Measurements from ENCODE around the gene SCYL2. TPM values are rescaled to one million over a fixed set of nuclear protein-coding genes. Genes with fewer than 3 reads are reported as not detected.
"Not testable (repeated sequence)": the region's sequence is repeated elsewhere in the genome, so short reads cannot be mapped to it uniquely, and the experiment has no call there.

Gene SCYL2
- total RNA-seq = 10 to 100 TPM; 29.9 to 54.6 (median 44.7) TPM
- 10 to 100 TPM; 12.1 to 45.0 (median 14.6) TPM for polyA plus RNA-seq
- long read RNA-seq, donor 1, full-length matches to known transcripts = 3 of 10 reads
- long read RNA-seq, donor 1, partial matches to known transcripts = 7 of 10 reads
- long read RNA-seq, donor 1, other reads (novel, unspliced or antisense) = 0 of 10 reads
- long read RNA-seq, donor 2, full-length matches to known transcripts = 1 of 1 reads
- long read RNA-seq, donor 2, partial matches to known transcripts = 0 of 1 reads
- long read RNA-seq, donor 2, other reads (novel, unspliced or antisense) = 0 of 1 reads
- long read RNA-seq, donor 3, full-length matches to known transcripts = 2 of 2 reads
- long read RNA-seq, donor 3, partial matches to known transcripts = 0 of 2 reads
- long read RNA-seq, donor 3, other reads (novel, unspliced or antisense) = 0 of 2 reads
- long read RNA-seq, donor 4, partial matches to known transcripts = 2 of 3 reads
- long read RNA-seq, donor 4, other reads (novel, unspliced or antisense) = 0 of 3 reads
- long read RNA-seq, donor 5, full-length matches to known transcripts = 12 of 38 reads
- long read RNA-seq, donor 5, partial matches to known transcripts = 17 of 38 reads
- long read RNA-seq, donor 5, other reads (novel, unspliced or antisense) = 9 of 38 reads
- long read RNA-seq, donor 6, partial matches to known transcripts = 1 of 3 reads
- long read RNA-seq, donor 6, other reads (novel, unspliced or antisense) = 2 of 3 reads
- long read RNA-seq, donor 7 = 0 reads
- long read RNA-seq, donor 8, full-length matches to known transcripts = 4 of 10 reads
- long read RNA-seq, donor 8, partial matches to known transcripts = 6 of 10 reads
- long read RNA-seq, donor 8, other reads (novel, unspliced or antisense) = 0 of 10 reads
- long read RNA-seq, donor 9, partial matches to known transcripts = 5 of 5 reads
- long read RNA-seq, donor 9, other reads (novel, unspliced or antisense) = 0 of 5 reads
- long read RNA-seq, donor 10, partial matches to known transcripts = 5 of 6 reads
- long read RNA-seq, donor 10, other reads (novel, unspliced or antisense) = 0 of 6 reads

- WGBS, 4 donors = 0 to 2% (median 1%) methylated on average over 22 to 62 of the region's 62 CpGs
- Histone ChIP-seq H3K27me3 (no peaks in the 10 kb centered on the region), H3K9me3 (replicated peaks in 1 of 3) (no peaks in the 10 kb centered on the region), H3K4me1 (replicated peaks in 1 of 2) (peaks cover 19 to 40% of the 10 kb centered on the region in 2 donors), H3K36me3 (replicated peaks in 1 of 2) (no peaks in the 10 kb centered on the region), H3K27ac (peak within 1 kb of the TSS; percentile 96 to 98 (median 97)), H3K4me3 (peak within 1 kb of the TSS; percentile 38 to 78 (median 62))
- DNase-seq = peak; percentile 97 to 99 (median 97)
- TF ChIP-seq, protein P1, sequence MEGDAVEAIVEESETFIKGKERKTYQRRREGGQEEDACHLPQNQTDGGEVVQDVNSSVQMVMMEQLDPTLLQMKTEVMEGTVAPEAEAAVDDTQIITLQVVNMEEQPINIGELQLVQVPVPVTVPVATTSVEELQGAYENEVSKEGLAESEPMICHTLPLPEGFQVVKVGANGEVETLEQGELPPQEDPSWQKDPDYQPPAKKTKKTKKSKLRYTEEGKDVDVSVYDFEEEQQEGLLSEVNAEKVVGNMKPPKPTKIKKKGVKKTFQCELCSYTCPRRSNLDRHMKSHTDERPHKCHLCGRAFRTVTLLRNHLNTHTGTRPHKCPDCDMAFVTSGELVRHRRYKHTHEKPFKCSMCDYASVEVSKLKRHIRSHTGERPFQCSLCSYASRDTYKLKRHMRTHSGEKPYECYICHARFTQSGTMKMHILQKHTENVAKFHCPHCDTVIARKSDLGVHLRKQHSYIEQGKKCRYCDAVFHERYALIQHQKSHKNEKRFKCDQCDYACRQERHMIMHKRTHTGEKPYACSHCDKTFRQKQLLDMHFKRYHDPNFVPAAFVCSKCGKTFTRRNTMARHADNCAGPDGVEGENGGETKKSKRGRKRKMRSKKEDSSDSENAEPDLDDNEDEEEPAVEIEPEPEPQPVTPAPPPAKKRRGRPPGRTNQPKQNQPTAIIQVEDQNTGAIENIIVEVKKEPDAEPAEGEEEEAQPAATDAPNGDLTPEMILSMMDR (IDR thresholded peaks at IDR 0.05) = no peak
- TF ChIP-seq POLR2A (IDR thresholded peaks at IDR 0.05) = peak; percentile 48 to 86
- intact Hi-C loops (cut with DNase I) = no loop called here
Measured at GRCh38 chr12:100266835-100267602, at the start of gene SCYL2, which contains the start of gene DEPDC4. Gene SCYL2, plus strand, starts transcription at chr12:100267177. Its CDS starts 15,794 bp downstream, at chr12:100282971. Gene DEPDC4, minus strand, starts transcription at chr12:100267079. Its CDS starts 3 bp downstream, at chr12:100267076.

DNA sequence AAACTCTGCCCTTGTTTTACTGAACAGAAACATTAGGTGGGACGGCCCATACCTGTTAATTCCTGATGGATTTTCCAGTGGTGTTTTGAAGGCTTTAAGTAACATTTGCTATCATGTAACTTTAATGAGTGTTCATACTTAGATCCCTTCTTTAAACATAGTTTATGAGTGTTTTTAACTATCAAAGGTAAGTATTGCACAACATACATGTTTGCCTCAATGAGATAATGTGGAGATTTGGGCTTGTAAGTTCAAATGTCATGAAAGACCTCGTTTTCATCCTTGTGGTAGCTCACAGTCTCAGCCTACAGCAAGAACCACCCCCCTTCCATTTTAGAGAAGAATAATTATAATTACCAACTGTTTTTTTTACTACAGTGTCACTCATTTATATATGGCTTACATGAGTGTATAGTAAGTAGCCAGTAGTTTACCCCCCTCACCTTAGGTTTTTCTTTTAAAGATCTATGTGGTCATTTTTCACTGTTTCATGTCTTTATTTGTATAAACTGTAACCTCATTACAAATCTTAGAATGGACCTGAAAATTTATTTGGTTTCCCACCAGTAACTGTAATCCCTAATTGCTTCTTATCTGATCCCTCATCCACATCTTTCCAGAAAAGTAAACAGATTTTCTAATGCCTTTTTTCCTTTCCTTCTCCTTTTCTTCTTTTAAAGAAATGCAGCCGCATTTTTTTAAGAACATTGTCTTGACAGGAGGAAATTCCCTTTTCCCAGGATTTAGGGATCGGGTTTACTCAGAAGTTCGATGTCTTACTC lies 47.5 kb upstream of the SCYL2 start:
- Histone ChIP-seq H3K27ac (no peak overlapping the region), H3K27me3 (no peaks in the 10 kb centered on the region), H3K9me3 (replicated peaks in 1 of 3) (no peaks in the 10 kb centered on the region), H3K4me3 (no peak overlapping the region), H3K36me3 (replicated peaks in 1 of 2) (peaks cover 0 to 35% of the 10 kb centered on the region in 2 donors), H3K4me1 (replicated peaks in 1 of 2) (no peaks in the 10 kb centered on the region)
- TF ChIP-seq, protein P1 (IDR thresholded peaks at IDR 0.05) = no peak
- TF ChIP-seq POLR2A (IDR thresholded peaks at IDR 0.05) = no peak
- WGBS, 4 donors = 79 to 85% (median 82%) methylated on average over 5 of the region's 5 CpGs
- no peak for DNase-seq
- intact Hi-C loops (cut with DNase I) = no loop called here

GRCh38 chr12:100221523-100221922 lies 45.5 kb upstream of the SCYL2 start:
- H3K27ac ChIP-seq = no peak overlapping the region
- no peaks in the 10 kb centered on the region for H3K4me1 ChIP-seq (replicated peaks in 1 of 2)
- intact Hi-C loops (cut with DNase I) = no loop called here
- peaks cover 0 to 41% of the 10 kb centered on the region in 2 donors for H3K36me3 ChIP-seq (replicated peaks in 1 of 2)
- H3K9me3 ChIP-seq (replicated peaks in 1 of 3) = no peaks in the 10 kb centered on the region
- 85 to 95% (median 93%) methylated on average over 3 of the region's 3 CpGs for WGBS, 4 donors
- TF ChIP-seq POLR2A (IDR thresholded peaks at IDR 0.05) = no peak
- TF ChIP-seq, protein P1 (IDR thresholded peaks at IDR 0.05) = no peak
- H3K4me3 ChIP-seq = no peak overlapping the region
- no peaks in the 10 kb centered on the region for H3K27me3 ChIP-seq
- no peak for DNase-seq

- H3K4me3 ChIP-seq; H3K27me3 ChIP-seq; H3K4me1 ChIP-seq (replicated peaks in 1 of 2); H3K27ac ChIP-seq; DNase-seq; H3K9me3 ChIP-seq (replicated peaks in 1 of 3); intact Hi-C loops (cut with DNase I): not testable (repeated sequence)
- peaks cover 0 to 41% of the 10 kb centered on the region in 2 donors for H3K36me3 ChIP-seq (replicated peaks in 1 of 2)
- WGBS, 4 donors = 94 to 97% (median 94%) methylated on average over 6 of the region's 6 CpGs
Measured at GRCh38 chr12:100222173-100222572, 44.8 kb upstream of the SCYL2 start.

Measured in adrenal gland (tissue), 19 donors.